Ishikawa (cell line): ENCODE data around the gene PPP1R37.

ENCODE experiments used
- CEBPB ChIP-seq: IDR thresholded peaks from 2 replicates; pipeline ENCODE4 v1.6.1; 2012
- CREB1 ChIP-seq: IDR thresholded peaks from 2 replicates; pipeline ENCODE4 v1.6.1; 2012; ENCODE audit warnings: low read depth
- EGR1 ChIP-seq: IDR thresholded peaks from 2 replicates; pipeline ENCODE4 v1.6.1; 2012
- EP300 ChIP-seq: IDR thresholded peaks from 2 replicates; pipeline ENCODE4 v1.6.1; 2012; ENCODE audit warnings: borderline replicate concordance
- FOXM1 ChIP-seq: IDR thresholded peaks from 2 replicates; pipeline ENCODE4 v1.6.1; 2012; ENCODE audit warnings: low read depth, borderline replicate concordance
- MAX ChIP-seq: IDR thresholded peaks from 2 replicates; pipeline ENCODE4 v1.6.1; 2012
- NFIC ChIP-seq: IDR thresholded peaks from 2 replicates; pipeline ENCODE4 v1.6.1; 2012
- RAD21 ChIP-seq: IDR thresholded peaks from 2 replicates; pipeline ENCODE4 v1.6.1; 2012; ENCODE audit warnings: low read depth
- TAF1 ChIP-seq: IDR thresholded peaks from 2 replicates; pipeline ENCODE4 v1.6.1; 2012; ENCODE audit warnings: low read depth, mild to moderate bottlenecking
- TCF12 ChIP-seq: IDR thresholded peaks from 2 replicates; pipeline ENCODE4 v1.6.1; 2012; ENCODE audit warnings: low read depth
- TEAD4 ChIP-seq: IDR thresholded peaks from 2 replicates; pipeline ENCODE4 v1.6.1; 2012
- USF1 ChIP-seq: IDR thresholded peaks from 2 replicates; pipeline ENCODE4 v1.6.1; 2012
- YY1 ChIP-seq: IDR thresholded peaks from 2 replicates; pipeline ENCODE4 v1.6.1; 2012; ENCODE audit warnings: low read depth
- ZBTB7A ChIP-seq: IDR thresholded peaks from 2 replicates; pipeline ENCODE4 v1.6.1; 2012; ENCODE audit warnings: low read depth
- TF ChIP-seq, protein P1 (sequence below): IDR thresholded peaks from 2 replicates; pipeline ENCODE4 v1.6.1; 2012; ENCODE audit warnings: low read depth, mild to moderate bottlenecking

The PPP1R37 gene

DNA sequence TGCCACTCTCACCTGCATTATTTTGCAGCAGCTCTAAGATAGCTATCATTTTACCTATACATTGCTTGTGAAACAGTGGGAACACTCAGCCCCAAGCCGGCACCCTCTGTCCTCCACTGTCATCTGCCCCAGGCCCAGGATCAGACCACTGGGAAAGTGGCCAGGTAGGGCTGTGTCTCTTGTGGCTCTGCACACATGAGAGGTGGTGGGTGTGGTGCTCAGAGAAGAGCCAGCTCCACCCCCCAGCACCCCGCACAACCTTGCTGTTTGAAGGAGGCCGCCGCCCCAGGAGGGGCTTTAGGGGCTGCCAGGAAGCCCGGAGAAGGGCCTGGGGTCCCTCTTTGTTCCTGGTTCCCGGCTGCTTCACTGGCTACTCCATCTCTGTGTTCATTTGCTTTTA lies 26.6 kb downstream of the PPP1R37 start:
- TF ChIP-seq TEAD4 (no peak), EGR1 (no peak), YY1 (no peak), NFIC (no peak), RAD21 (no peak), MAX (no peak), CEBPB (no peak), CREB1 (no peak), FOXM1 (no peak), TCF12 (no peak), EP300 (no peak), USF1 (no peak), ZBTB7A (no peak), TAF1 (no peak)
- TF ChIP-seq, protein P1, sequence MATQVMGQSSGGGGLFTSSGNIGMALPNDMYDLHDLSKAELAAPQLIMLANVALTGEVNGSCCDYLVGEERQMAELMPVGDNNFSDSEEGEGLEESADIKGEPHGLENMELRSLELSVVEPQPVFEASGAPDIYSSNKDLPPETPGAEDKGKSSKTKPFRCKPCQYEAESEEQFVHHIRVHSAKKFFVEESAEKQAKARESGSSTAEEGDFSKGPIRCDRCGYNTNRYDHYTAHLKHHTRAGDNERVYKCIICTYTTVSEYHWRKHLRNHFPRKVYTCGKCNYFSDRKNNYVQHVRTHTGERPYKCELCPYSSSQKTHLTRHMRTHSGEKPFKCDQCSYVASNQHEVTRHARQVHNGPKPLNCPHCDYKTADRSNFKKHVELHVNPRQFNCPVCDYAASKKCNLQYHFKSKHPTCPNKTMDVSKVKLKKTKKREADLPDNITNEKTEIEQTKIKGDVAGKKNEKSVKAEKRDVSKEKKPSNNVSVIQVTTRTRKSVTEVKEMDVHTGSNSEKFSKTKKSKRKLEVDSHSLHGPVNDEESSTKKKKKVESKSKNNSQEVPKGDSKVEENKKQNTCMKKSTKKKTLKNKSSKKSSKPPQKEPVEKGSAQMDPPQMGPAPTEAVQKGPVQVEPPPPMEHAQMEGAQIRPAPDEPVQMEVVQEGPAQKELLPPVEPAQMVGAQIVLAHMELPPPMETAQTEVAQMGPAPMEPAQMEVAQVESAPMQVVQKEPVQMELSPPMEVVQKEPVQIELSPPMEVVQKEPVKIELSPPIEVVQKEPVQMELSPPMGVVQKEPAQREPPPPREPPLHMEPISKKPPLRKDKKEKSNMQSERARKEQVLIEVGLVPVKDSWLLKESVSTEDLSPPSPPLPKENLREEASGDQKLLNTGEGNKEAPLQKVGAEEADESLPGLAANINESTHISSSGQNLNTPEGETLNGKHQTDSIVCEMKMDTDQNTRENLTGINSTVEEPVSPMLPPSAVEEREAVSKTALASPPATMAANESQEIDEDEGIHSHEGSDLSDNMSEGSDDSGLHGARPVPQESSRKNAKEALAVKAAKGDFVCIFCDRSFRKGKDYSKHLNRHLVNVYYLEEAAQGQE = no peak

DNA sequence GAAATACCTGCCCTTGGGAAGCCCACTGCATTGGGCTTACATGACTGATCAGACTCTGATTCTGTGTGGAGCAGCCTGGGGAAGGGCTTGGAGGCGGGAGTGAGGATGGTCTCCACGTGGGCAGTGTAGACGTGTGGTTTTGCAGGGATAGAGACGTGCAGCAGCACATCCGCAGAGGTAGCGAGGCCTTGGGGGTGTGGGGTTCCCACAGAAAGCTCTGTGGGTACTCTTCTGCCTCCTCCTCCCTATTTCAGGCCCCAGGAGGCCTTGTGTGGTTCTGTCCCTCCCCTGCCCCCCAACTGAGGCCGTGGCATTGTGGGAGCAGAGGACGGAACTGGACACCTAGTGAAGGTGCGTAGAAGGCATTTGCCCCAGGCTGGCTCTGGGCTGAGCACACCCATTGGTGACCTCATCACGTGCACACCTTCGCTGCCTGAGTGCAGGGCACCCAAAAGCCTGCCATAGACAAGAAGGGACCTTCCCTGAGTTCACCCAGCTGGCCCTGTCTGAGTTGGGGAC lies 28.9 kb downstream of the PPP1R37 start:
- TF ChIP-seq YY1 (no peak), EP300 (no peak), ZBTB7A (no peak), TAF1 (no peak), USF1 (no peak), EGR1 (no peak), NFIC (no peak), TEAD4 (no peak), MAX (no peak), CREB1 (no peak), CEBPB (no peak), TCF12 (no peak), FOXM1 (no peak)
- TF ChIP-seq, protein P1 = no peak

- TF ChIP-seq FOXM1 = no peak
- TF ChIP-seq ZBTB7A = no peak
- no peak for TF ChIP-seq TAF1
- TF ChIP-seq YY1 = no peak
- TF ChIP-seq RAD21 = no peak
- TF ChIP-seq NFIC = no peak
- TF ChIP-seq TEAD4 = no peak
- no peak for TF ChIP-seq MAX
- no peak for TF ChIP-seq USF1
- TF ChIP-seq, protein P1 = no peak
- no peak for TF ChIP-seq CREB1
- TF ChIP-seq EGR1 = no peak
- TF ChIP-seq CEBPB = no peak
- no peak for TF ChIP-seq EP300
- TF ChIP-seq TCF12 = no peak
Measured at GRCh38 chr19:45122832-45123231, 29.9 kb downstream of the PPP1R37 start.

- TF ChIP-seq, protein P1 = no peak
- TF ChIP-seq MAX (no peak), TAF1 (no peak), NFIC (peak; percentile 15; the same call in 1 of the 2 replicates), CEBPB (no peak), EGR1 (no peak), YY1 (no peak), EP300 (no peak), TEAD4 (0 out of 2 replicates have a peak, but pooled peaks have one; percentile 11), TCF12 (no peak), RAD21 (no peak), ZBTB7A (no peak), USF1 (no peak), CREB1 (no peak), FOXM1 (no peak)
Measured at GRCh38 chr19:45123440-45123850, 30.5 kb downstream of the PPP1R37 start.
